Measurements from ENCODE around the gene MYBPC1.
"Not testable (repeated sequence)": the region's sequence is repeated elsewhere in the genome, so short reads cannot be mapped to it uniquely, and the experiment has no call there.

MYBPC1 gene

DNA sequence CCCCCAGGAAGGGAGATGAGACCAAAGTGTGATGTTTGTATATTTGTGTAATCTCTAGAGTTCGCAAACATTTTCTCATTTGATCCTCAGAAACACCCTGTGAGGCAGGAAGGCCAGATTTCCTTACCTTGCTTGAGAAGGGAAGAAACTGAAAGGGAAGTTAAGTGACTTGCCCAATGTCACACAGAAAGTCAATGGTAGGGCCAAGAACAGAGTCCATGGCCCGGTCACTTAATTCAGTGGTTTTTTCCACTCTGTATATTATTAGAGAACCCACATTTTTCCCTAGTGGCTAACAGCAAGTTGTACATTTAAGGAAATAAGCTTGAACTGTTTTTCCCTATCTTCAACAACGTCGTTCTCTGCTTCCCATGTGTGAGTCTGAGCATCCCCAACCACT, 77.1 kb downstream of the MYBPC1 start:
- TF ChIP-seq, protein P1, sequence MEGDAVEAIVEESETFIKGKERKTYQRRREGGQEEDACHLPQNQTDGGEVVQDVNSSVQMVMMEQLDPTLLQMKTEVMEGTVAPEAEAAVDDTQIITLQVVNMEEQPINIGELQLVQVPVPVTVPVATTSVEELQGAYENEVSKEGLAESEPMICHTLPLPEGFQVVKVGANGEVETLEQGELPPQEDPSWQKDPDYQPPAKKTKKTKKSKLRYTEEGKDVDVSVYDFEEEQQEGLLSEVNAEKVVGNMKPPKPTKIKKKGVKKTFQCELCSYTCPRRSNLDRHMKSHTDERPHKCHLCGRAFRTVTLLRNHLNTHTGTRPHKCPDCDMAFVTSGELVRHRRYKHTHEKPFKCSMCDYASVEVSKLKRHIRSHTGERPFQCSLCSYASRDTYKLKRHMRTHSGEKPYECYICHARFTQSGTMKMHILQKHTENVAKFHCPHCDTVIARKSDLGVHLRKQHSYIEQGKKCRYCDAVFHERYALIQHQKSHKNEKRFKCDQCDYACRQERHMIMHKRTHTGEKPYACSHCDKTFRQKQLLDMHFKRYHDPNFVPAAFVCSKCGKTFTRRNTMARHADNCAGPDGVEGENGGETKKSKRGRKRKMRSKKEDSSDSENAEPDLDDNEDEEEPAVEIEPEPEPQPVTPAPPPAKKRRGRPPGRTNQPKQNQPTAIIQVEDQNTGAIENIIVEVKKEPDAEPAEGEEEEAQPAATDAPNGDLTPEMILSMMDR (IDR thresholded peaks at IDR 0.05; ENCODE audit: low read depth, low read length): no peak
- no peak overlapping the region for H3K4me3 ChIP-seq (replicated peaks in 1 of 2; ENCODE audit: low read depth in 2 of 2, low read length in 2 of 2)
- no peak for DNase-seq (ENCODE audit: low read depth in 2 of 2)

DNA sequence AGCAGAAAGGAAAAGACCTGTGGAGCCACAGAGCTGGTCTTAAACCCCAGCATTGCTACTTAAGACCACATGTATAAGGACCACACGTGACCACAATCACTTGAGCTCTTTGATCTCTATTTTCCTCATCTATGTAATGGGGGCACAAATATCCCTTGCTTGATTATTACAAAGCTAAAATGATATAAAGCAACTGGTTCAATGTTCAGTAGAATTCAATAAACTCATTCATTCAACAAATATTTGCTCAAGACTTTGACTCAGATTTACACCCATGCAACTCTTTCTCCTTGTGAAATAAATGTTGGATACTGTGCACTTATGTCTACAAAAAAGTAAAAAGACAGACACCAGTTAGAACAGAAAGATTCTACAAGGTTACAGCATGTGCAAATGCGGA, 80.8 kb downstream of the MYBPC1 start:
- no peak for DNase-seq (ENCODE audit: low read depth in 2 of 2)
- H3K4me3 ChIP-seq (replicated peaks in 1 of 2; ENCODE audit: low read depth in 2 of 2, low read length in 2 of 2): no peak overlapping the region
- TF ChIP-seq, protein P1 (IDR thresholded peaks at IDR 0.05; ENCODE audit: low read depth, low read length): no peak

DNA sequence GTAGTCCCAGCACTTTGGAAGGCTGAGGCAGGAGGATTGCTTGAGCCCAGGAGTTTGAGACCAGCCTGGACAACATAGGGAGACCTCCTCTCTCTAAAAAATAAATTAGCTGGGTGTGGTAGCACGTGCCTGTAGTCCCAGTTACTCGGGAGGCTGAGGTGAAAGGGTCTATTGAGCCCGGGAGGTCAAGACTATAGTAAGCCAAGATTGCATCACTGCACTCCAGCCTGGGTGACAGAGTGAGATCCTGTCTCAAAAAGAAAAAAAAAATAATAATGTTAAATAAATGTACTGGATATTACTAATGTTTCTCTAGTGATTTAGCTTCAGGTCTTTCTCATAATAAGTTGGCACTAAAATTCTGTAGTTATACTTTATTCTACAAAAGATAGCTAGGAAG, 81.7 kb downstream of the MYBPC1 start:
- DNase-seq (ENCODE audit: low read depth in 2 of 2); H3K4me3 ChIP-seq (replicated peaks in 1 of 2; ENCODE audit: low read depth in 2 of 2, low read length in 2 of 2): not testable (repeated sequence)

DNA sequence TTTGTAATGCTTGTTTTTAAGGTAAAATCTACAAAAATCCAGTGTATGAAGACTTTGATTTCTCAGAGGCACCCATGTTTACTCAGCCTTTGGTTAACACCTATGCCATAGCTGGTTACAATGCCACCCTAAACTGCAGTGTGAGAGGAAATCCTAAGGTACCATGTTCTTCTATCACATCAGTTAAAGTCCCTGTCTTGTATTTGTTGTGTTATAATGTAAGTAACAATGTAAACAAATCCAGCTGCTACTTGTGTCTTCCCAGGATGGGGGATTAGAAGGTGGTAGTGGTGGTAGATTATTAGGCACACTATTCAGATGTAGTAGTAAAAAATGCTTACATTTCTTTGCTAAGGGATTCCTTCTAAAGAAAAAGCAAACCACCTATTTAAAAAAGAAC, 83.3 kb downstream of the MYBPC1 start:
- H3K4me3 ChIP-seq (replicated peaks in 1 of 2; ENCODE audit: low read depth in 2 of 2, low read length in 2 of 2): no peak overlapping the region
- no peak for DNase-seq (ENCODE audit: low read depth in 2 of 2)
- TF ChIP-seq, protein P1 (IDR thresholded peaks at IDR 0.05; ENCODE audit: low read depth, low read length): no peak

DNA sequence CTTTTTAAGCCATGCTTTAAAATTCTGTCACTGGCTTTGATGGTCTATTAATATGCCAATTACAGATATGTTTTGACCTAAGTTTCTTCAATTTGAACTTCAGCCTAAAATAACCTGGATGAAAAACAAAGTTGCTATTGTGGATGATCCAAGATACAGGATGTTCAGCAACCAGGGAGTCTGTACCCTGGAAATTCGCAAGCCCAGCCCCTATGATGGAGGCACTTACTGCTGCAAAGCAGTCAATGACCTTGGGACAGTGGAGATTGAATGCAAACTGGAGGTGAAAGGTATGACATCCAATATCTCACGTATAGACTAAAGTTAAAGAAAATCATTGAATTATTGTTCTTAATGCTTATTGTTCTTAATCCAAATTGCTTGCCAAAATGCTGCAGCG, 85.5 kb downstream of the MYBPC1 start:
- DNase-seq (ENCODE audit: low read depth in 2 of 2): no peak
- TF ChIP-seq, protein P1 (IDR thresholded peaks at IDR 0.05; ENCODE audit: low read depth, low read length): no peak
- H3K4me3 ChIP-seq (replicated peaks in 1 of 2; ENCODE audit: low read depth in 2 of 2, low read length in 2 of 2): no peak overlapping the region

DNA sequence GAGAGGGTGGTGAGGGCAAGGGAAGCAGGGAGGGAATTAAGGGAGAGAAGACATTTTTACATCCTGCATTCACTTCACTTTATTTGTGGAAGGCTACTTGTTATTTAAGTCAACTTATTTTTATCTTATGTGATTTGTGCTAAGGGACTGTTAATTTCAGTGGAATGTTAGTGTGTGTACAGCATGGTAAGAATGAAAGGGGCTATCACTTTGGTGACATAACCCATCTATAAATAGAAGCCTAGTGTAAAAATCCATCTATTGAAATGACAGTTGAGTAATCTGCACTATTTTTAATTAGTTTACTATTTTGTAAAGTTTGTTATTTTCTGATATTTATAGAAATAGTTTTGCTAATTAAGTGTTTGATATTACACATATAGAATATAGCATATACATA, 85.9 kb downstream of the MYBPC1 start:
- no peak for DNase-seq (ENCODE audit: low read depth in 2 of 2)
- TF ChIP-seq, protein P1 (IDR thresholded peaks at IDR 0.05; ENCODE audit: low read depth, low read length): no peak

DNA sequence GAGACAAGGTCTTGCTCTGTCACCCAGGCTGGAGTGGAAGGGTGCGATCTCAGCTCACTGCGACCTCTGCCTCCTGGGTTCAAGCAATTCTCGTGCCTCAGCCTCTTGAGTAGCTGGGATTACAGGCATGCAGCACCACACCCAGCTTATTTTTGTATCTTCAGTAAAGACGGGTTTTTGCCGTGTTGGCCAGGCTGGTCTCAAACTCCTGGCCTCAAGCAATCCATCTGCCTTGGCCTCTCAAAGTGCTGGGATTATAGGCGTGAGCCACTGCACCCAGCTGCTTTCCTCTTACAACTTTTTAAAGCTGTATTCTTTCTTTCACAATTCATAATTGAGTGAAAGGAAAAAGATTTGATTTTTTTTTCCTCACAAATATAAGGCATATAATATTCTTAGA, 86.9 kb downstream of the MYBPC1 start:
- H3K4me3 ChIP-seq (replicated peaks in 1 of 2; ENCODE audit: low read depth in 2 of 2, low read length in 2 of 2); DNase-seq (ENCODE audit: low read depth in 2 of 2): not testable (repeated sequence)

More for the DNA sequence above, 85.9 kb downstream of the MYBPC1 start:
- H3K4me3 ChIP-seq (replicated peaks in 1 of 2; ENCODE audit: low read depth in 2 of 2, low read length in 2 of 2): no peak overlapping the region

DNA sequence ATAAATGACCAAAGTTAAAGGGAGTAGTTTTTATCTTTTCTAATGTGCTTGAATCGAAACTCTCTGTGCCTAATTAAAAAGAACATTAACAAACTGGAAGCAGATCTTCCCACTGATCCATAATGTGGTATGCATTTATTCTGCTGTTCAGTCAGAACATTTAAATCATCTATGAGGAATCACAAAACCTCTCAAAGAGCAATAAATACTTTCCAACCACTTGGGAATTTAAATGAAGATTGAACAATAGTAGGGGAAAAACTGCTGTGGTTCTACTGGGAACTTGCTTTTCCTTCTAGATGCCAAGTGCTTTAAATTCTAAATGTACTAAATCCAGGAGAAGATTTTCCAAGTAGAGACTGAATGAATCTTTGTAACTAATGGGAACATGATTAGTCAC, 90.3 kb downstream of the MYBPC1 start:
- H3K4me3 ChIP-seq (replicated peaks in 1 of 2; ENCODE audit: low read depth in 2 of 2, low read length in 2 of 2): no peak overlapping the region
- DNase-seq (ENCODE audit: low read depth in 2 of 2): no peak
- TF ChIP-seq, protein P1 (IDR thresholded peaks at IDR 0.05; ENCODE audit: low read depth, low read length): no peak
